ENCODE results near the gene ZDHHC11.
A peak's percentile ranks its signal among the peaks of the same experiment; 100 is the strongest.
"Not testable (repeated sequence)": the region's sequence is repeated elsewhere in the genome, so short reads cannot be mapped to it uniquely, and the experiment has no call there.

Gene ZDHHC11

DNA sequence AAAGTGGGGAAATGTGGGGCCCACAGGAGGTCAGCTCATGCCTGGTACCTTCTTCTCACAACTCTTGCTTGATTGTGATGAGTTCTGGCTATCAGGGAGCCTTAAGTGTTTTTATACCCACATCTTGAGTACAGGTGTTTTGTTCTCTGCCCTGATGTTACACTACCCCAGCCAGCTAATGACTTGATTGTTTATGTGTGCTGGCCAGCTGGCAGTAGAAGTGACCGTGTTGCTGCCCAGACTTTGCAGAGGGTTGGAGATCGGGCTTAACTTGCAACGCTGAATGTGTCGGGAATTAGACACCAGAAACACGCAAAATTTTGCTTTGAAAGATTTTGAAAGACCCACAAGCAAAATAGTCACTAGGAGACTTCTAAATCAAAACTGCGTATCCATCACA lies 49.3 kb downstream of the ZDHHC11 start:
- no peak for DNase-seq (ENCODE audit: low read depth)

DNA sequence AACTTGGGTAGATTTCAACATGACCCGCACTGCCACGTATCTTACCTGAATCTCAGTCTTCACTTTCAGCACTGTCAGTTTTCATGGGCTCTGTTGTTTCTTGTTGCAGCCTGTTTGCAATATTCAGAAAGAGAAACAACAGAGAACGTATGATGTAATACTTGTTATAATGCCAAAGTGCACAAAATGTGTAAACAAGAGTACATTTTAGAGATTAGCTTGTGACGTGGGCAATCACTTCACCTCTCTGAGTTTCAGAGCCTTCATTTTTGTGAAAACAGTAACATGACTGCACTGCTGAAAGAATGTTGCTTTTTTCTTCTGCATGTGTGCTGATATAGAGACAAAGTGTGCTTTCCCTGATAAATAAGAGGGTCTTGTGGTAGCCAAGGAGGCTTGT lies 49.7 kb downstream of the ZDHHC11 start:
- not testable (repeated sequence) for DNase-seq (ENCODE audit: low read depth)

DNA sequence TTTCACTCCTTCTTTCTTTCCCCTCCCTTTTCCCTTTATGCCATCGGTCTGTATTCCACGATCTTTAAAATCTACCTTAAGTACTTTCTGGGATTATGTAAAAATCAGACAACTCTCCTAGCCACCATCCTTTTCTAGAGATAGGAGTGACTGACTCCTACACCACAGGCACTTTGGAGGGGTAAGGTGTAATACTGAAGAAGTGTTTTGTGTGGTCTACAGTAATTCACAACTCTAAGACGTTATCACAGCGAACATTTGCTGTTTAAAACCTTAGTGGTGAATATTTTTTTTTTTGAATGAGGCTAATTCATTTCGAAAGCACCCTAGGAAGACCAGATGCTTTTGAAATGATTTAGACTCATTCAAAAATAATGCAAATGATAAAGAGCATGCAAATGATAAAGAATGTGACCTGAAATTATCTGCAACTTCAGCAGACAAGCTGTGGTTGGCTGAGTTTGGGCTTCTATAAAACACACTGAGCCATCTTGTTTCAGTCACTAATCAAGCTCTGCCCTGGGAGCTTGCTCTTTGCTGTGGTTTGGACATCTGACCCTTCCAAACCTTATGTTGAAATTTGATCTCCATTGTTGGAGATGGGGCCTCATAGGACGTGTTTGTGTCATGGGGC lies 52.2 kb downstream of the ZDHHC11 start:
- DNase-seq (ENCODE audit: low read depth), result not testable (repeated sequence)

DNA sequence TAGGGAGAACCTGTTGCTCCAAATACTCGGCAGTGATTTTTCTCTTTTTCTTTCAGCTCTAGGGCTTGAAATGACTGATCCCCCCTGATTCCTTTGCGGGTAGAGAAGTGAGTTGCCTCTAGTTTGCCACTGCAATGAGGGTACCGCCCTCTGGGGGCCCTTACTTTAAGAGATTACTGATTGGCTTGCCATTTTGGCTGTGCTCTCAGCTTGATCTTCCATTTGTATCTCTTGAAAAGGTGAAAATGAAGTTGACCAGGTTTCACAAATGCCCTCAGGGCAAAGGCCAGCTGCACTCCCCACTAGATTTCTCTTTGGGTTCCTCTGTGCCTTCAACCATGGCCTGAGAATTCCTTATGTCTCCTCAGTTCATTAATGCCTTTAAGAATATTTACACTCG lies 52.8 kb downstream of the ZDHHC11 start:
- DNase-seq (ENCODE audit: low read depth), result not testable (repeated sequence)

DNA sequence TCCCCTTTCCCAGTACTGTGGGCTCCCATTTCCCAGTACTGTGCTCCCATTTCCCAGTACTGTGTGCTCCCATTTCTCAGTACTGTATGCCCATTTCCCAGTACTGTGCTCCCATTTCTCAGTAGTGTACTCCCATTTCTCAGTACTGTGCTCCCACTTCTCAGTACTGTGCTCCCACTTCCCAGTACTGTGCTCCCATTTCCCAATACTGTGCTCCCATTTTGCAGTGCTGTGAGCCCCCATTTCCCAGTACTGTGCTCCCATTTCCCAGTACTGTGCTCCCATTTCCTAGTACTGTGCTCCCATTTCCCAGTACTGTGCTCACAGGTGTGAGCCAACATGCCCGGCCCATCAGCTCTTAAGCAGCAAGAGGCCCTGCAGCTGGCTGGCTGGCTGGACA lies 54.9 kb downstream of the ZDHHC11 start:
- DNase-seq (ENCODE audit: low read depth), result not testable (repeated sequence)

DNA sequence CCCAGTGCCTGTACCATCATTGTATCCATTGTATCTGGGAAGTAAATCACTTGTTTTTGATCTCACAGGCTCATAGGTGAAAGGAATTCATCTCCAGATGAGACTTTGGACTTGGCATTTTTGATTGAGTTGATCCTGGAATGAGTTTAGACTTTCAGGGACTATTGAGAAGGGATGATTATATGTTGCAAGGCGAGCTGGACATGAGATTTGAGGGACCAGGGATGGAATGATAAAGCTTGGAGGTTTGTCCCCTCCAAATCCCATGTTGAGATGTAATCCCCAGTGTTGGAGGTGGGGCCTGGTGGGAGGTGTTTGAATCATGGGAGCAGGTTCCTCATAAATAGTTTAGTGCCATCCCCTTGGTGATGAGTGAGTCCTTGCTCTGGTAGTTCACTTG lies 55.8 kb downstream of the ZDHHC11 start:
- DNase-seq (ENCODE audit: low read depth), result not testable (repeated sequence)

DNA sequence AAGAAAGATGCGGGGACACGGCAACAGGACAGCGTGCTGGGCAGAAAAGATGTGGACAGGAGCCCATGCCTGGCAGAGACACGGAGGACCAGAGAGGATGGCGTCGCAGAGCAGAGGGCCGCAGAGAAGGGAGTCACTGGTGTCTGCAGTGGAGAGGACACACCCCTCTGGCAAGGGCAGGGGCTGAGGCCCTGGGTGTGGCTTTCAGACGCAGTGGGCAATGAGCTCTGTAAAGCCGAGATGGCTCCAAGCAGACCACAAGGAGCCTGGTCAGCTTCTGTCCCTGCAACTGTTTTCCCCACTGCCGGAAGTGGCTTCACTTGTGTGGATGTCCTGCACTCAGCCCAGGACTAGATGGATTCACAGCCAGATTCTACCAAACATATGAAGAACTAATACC lies 62.1 kb downstream of the ZDHHC11 start:
- DNase-seq (ENCODE audit: low read depth), result not testable (repeated sequence)

DNA sequence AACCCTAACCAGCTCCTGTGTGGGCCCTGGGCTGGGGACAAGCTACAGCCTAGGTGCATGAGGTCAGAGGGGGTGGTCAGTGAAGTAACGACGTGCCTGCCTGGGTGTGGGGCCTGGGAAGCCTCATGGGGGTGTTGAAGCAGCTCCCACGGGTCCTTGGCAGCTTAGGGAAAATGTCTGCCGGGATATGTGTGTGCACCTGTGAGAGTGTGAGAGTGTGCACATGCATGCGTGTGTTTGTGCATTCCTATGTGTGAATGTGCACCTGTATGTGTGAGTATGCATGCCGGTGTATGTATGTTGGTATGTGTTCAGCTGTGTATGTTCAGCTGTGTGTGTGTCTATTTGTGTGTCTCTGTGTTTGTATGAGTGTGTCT lies 62.9 kb downstream of the ZDHHC11 start:
- not testable (repeated sequence) for DNase-seq (ENCODE audit: low read depth)

DNA sequence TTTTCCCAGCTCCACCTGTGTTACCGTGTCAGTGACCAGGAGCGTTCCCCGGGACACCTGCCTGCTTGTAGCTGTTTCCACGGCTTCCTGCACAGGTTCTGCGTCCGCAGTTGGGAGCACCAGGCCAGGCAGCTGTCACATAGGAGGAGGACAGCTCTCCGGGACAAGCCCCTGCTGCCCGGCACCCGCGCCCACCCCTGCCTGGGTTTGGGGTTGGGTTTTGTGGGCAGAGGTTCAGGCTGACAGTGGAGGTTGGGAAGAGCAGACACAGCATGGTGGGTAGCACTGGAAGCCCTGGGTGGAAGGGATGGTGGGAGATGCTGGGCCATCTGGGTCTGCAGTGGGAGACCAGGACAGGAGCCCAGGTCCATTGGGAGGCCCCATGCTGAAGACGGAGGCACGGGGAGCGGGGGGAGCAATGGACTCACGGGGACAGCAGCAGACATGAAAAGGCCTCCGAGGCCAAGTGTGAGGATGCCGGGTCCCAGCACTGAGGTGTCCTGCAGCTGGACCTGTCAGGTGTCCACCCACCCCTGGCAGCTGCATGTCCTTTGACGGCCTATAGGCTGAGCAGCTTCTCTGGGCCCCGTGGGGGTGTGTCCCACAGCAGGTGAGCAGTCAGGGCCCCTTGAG lies 63.4 kb downstream of the ZDHHC11 start:
- not testable (repeated sequence) for DNase-seq (ENCODE audit: low read depth)

DNA sequence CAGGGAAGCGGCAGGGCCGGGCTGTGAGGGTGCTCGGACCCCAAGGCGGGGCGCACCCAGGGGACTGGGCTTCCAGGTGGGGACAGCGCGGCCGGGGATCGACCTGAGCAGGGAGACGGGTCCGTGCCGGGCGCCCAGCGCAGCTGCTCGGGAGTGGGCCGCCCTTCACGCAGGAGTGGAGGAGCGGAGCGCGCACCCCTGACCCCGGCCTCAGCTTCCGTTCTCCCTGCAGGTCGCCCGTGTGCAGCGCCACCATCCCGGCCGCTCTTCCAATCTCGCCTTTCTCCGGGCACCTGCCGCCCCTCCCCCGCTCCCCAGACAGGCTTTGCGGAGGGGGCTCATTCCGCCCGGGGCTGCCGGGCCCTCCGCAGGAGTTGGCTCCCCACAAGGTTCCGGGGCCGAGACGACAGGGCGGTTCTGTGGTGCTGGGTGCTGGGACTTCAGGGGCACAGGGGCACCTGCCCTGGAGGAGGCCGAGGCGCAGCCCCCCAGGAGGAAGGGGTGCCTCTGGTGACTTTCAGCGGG lies 65.5 kb downstream of the ZDHHC11 start:
- DNase-seq (ENCODE audit: low read depth), result not testable (repeated sequence)

DNA sequence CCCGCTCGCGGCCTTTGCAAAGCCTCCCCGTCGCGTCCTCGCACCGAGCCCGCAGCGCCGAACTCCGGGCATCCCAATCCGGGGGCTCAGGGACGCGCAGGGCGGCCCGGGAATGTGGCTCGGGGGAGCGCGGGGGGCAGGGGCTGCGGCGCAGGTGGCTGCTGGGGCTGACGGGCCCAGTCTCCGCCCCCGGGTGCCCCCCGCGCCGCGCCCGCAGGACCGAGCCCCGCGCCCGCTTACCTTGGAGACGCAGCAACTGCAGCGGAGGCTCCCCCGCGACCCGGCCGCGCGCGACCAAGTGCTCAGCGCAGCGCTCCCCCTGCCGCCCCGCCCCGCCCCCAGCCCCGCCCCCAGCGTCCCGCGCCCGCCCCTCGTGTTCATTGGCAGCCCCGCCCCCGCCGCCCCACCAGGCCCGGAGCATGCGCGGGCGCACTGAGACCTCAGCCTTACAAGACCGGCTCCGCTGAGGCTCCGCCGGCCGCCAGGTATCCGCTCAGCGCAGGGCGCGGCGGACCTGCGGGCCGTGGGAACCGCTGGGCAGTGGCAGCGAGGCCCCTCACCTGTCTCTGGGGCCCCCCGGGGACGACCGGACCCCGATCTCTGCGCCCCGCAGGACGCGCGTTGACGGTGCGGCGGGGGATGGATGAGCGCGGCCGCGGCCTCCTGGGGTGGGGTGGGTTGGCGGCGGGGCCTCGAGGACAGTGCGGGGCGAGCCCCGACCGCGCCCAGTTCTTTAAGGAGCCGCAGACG lies 66.2 kb downstream of the ZDHHC11 start, which contains the start of gene ZDHHC11B:
TSS of gene ZDHHC11B (minus strand) at position 302 of the 750 bp plus-strand sequence. CDS start 17,810 bp downstream, outside the sequence.
- peak; percentile 56 for DNase-seq (ENCODE audit: low read depth)

DNA sequence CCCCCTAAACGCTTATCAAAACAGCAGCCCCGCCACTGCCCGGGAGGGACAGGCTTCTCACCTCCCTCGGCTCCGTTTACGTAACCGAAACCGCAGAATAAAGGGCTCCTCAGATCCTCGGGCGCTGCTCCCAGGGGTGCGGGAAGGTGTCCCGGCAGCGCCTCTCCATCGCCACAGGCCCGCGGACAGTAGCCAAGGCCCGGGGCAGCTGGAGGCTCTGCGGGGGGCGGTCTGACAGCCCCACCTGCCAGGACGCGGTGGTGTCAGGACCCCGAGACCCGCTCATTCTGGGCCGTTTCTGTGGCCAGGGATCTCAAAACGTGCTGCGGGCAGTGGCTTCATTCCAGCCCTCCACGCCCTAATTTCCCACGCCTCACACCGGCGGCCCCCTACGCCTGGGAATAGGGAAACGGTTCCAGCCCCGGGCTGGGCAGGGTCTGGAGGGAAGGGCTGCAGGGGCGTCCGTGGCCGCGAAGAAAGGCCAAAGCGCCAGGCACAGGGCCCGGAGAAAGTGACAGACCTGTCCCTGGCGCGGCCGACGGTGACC lies 66.8 kb downstream of the ZDHHC11 start:
- not testable (repeated sequence) for DNase-seq (ENCODE audit: low read depth)

DNA sequence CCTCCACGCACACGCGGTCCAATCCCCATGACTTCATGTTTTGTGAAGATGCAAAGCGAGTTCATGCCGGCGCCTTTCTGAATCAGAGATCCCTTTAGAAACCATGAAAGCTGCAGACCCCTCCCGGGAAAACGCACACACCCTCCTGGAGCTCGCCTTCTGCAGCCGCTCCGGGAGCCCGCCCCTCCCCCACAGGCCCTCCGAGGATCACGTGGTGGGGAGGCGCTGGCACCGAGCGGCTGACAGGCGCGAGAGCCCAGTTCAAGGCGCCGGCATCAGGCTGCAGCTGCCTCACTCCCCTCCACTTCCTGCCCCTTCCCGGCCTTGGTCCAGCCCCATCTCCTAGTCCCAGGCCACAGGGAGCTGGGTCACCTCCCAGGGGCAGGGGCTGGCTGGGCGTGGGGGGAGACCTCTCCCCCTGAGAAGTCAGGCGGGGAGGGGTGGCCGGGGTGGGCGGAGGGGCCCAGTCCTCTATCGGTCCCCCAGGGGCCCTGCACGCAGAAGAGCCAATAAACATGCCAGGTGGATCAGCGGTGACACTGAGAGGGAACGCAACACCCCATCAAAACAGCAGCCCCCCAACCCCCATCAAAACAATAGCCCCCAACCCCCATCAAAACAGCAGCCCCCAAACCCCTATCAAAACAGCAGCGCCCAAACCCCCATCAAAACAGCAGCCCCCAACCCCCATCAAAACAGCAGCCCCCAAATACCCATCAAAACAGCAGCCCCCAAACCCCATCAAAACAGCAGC lies 67.6 kb downstream of the ZDHHC11 start:
- DNase-seq (ENCODE audit: low read depth), result not testable (repeated sequence)

DNA sequence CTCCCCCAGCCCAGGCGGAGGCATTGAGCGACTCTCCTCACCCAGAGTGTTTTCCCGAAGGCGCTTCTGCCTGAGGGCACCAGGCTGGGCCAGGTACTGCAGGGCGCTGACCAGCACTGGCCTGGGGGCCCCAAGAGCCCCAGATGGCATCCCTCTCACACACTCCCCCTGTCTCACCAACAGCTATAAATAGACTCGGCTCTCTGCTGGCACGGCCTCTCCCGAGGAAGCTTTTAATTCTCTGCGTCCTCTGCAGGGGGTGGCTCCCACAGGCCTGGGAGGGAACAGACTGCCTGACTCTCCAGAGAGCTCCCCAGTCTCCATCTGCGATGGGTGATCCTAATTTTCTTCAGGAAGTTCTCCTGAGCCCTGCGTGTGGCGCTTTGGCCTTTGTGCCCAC lies 68.4 kb downstream of the ZDHHC11 start:
- not testable (repeated sequence) for DNase-seq (ENCODE audit: low read depth)

DNA sequence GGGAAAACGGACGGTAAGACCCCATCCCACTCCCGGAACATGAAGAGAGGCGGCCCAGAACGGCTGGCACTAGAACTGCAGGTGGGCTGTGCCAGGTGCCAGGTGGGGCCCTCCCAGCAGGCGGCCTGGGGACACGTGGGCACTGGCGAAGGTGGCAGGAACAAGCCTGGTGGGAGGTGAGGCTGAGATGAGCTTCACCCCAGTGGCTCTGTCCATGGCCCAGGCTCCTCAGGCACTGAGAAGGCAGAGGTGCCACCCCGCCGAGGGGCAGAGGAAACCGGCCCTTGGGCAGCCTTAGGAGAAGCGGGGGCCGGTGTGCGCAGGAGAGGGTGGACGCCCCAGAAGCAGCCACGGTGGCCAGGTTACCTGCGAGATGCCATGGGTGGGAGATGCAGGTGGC lies 70.2 kb downstream of the ZDHHC11 start:
- not testable (repeated sequence) for DNase-seq (ENCODE audit: low read depth)

DNA sequence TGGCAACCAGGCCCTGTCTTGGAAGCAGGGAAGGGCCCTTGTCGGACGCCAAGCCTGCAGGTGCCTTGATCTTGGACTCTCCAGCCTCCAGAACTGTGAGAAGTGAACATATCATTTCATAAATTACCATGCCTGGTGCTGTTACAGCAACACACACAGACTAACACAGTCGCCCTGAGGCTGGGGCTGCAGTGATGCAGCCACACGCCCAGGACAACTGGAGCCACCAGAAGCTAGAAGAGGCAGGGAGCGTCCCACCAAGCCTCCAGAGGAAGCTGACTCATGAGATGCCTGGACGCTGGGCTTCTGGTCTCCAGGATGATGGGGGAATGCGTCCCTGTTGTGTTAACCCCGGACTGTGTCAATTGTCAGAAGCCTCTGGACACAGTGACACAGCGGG lies 71.8 kb downstream of the ZDHHC11 start:
- not testable (repeated sequence) for DNase-seq (ENCODE audit: low read depth)

DNA sequence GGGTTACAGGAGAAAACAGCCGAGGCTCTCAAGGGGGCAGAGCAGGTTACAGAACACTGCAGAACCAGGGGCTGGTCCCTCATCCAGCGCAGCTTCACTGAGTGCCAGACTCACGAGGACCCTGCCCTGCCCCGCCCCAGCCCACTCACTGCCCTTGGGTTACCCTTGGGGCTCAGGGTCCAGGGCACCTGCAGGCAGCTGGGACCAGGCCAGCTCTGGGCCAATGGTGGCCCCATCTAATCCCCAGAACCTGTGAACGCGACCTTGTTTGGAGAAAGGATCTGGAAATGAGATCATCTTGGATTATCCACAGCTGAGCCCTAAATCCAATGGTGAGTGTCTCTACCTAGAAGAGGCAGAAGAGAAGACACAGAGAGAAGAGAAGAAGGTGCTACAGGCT lies 72.4 kb downstream of the ZDHHC11 start:
- DNase-seq (ENCODE audit: low read depth), result not testable (repeated sequence)

DNA sequence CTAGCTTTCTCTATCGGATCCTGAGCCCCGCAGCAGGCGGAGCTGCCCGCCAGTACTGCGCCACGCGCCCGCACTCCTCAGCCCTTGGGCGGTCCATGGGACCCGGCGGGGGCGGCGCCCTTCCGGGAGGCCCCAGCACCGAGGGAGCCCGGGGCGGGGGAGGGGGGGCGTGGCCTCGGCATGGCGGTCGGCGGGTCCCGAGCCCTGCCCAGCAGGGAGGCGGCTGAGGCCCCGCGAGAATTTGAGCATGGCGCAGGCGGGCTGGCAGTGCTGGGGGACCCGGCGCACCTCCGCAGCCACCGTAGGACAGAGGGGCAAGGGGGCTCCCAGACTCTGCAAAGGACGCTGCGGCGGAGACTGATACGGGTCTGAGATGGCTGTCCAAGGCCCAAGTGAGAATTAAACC lies 73.0 kb downstream of the ZDHHC11 start:
- DNase-seq (ENCODE audit: low read depth), result no peak

DNA sequence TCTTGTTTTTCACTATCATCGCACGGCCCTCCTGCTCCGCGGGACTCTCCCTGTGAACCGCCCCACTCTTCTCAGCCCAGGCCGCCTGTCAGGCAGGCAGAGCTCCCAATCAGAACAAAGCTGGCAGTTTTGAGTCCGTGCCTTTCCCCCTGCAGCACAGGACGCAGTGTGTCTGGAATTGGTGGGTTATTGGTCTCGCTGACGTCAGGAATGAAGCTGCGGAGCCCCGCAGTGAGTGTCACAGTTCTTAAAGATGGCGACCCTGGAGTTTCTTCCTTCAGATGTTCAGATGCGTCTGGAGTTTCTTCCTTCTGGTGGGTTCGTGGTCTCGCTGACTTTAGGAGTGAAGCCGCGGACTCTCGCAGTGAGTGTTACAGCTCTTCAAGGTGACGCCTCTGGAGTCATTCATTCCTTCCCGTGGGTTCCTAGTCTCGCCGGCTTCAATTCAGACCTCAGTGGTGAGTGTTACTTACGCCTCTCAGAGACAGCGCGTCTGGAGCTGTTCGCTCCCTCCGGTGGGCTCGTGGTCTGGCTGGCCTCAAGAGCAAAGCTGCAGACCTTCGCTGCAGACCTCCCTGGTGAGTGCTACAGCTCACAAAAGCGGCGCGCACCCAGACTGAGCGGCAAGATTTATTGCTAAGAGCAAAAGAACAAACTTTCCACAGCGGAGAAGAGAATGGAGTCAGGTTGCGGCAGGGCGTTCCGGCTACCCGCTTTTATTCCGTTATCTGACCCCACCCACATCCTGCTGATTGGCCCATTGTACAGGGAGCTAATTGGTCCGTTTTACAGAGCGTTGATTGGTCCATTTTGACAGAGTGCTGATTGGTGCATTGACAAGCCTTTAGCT lies 73.7 kb downstream of the ZDHHC11 start:
- peak; percentile 45 for DNase-seq (ENCODE audit: low read depth)

DNA sequence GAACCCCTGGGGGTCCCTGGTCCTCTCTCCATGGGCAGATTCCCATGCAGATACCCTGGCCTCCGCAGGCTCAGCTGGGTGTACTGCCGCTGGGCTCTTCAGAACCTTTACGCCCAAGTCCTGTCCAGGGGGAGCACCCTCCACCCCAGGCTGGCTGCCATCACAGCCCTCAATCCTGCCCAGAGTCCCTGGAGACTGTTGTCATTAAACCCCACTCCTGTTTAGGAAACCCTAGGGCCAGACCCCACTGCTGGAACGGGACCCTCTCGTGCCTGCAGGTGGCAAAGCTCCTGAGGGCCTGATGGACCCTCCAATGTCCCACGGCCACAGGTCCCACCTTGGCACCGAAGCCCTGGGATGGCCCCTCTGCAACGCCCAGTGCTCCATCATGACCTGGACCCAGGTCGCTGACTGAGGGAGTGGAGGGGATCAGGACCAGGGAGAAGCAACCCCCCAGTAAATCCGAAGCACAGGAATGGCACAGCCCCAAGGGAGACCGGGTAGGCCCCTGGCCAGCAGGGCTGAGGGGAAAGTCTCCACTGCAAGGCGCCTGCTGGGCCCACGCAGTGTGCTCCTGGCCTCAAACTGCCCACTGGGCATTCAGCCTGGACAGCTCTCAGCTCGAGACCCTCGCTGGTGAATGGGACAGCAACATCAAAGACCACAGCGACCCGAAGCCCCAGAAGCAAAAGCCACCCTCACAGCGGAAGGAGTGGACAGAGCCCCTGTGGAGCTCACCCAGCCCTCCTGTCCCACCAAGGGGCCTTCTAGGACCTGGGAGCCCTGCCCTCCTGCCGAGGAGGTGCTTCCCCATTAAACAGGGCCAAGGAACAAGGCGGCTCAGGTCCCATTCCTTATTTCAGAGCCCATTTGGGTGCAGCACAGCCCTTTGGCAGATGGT lies 74.6 kb downstream of the ZDHHC11 start:
- no peak for DNase-seq (ENCODE audit: low read depth)
